ENCODE data around the gene ZNF516. TPM values are rescaled to one million over a fixed set of nuclear protein-coding genes. Genes with fewer than 3 reads are reported as not detected.

The ZNF516 gene
- total and polyA plus RNA-seq, 7 donors: 2.4 to 20.6 (median 9.6) TPM

- 9 to 18% (median 13%) methylated on average over 1 of the region's 1 CpG for WGBS, 3 donors
- no peak for ATAC-seq
- H3K27me3 ChIP-seq (ENCODE audit: insufficient read depth in 3 of 3, low read length in 2 of 3): no peaks in the 10 kb centered on the region
- H3K4me3 ChIP-seq: no peak overlapping the region
- H3K36me3 ChIP-seq (ENCODE audit: insufficient read depth in 1 of 2, low read depth in 1 of 2): no peaks in the 10 kb centered on the region
- H3K9me3 ChIP-seq: no peaks in the 10 kb centered on the region
- DNase-seq: no peak
- intact Hi-C loops (cut with DNase I): no loop called here
- peaks cover 65% of the 10 kb centered on the region for H3K4me1 ChIP-seq
- peak overlapping the region; percentile 93 for H3K27ac ChIP-seq
- no peak for TF ChIP-seq CTCF (IDR thresholded peaks at IDR 0.05)
Observed at GRCh38 chr18:76454418-76454817, 40.6 kb downstream of the ZNF516 start.

GRCh38 chr18:76453932-76454331, 41.1 kb downstream of the ZNF516 start:
- Histone ChIP-seq H3K27ac (peak overlapping the region; percentile 93), H3K4me3 (no peak overlapping the region), H3K36me3 (ENCODE audit: insufficient read depth in 1 of 2, low read depth in 1 of 2) (no peaks in the 10 kb centered on the region), H3K9me3 (no peaks in the 10 kb centered on the region), H3K27me3 (ENCODE audit: insufficient read depth in 3 of 3, low read length in 2 of 3) (no peaks in the 10 kb centered on the region), H3K4me1 (peaks cover 63% of the 10 kb centered on the region)
- ATAC-seq (no peak), DNase-seq (no peak)
- no peak for TF ChIP-seq CTCF (IDR thresholded peaks at IDR 0.05)
- WGBS, 3 donors: 81 to 89% (median 83%) methylated on average over 5 of the region's 5 CpGs
- intact Hi-C loops (cut with DNase I): no loop called here

- DNase-seq: no peak
- H3K4me1 ChIP-seq: peaks cover 69% of the 10 kb centered on the region
- 65 to 72% (median 70%) methylated on average over 7 of the region's 7 CpGs for WGBS, 3 donors
- peak overlapping the region; percentile 73 for H3K4me3 ChIP-seq
- H3K27ac ChIP-seq: peak overlapping the region; percentile 93
- H3K27me3 ChIP-seq (ENCODE audit: insufficient read depth in 3 of 3, low read length in 2 of 3): no peaks in the 10 kb centered on the region
- intact Hi-C loops (cut with DNase I): no loop called here
- H3K36me3 ChIP-seq (ENCODE audit: insufficient read depth in 1 of 2, low read depth in 1 of 2): no peaks in the 10 kb centered on the region
- no peak for ATAC-seq
- no peak for TF ChIP-seq CTCF (IDR thresholded peaks at IDR 0.05)
- H3K9me3 ChIP-seq: no peaks in the 10 kb centered on the region
Observed at GRCh38 chr18:76453057-76453561, 41.9 kb downstream of the ZNF516 start.

- Histone ChIP-seq H3K27me3 (ENCODE audit: insufficient read depth in 3 of 3, low read length in 2 of 3) (no peaks in the 10 kb centered on the region), H3K36me3 (ENCODE audit: insufficient read depth in 1 of 2, low read depth in 1 of 2) (no peaks in the 10 kb centered on the region), H3K4me1 (peaks cover 67% of the 10 kb centered on the region), H3K27ac (peak overlapping the region; percentile 93), H3K9me3 (no peaks in the 10 kb centered on the region), H3K4me3 (peak overlapping the region; percentile 73)
- TF ChIP-seq CTCF (IDR thresholded peaks at IDR 0.05): no peak
- DNase-seq: no peak
- intact Hi-C loops (cut with DNase I): no loop called here
- peak; percentile 61 to 78 (median 70) for ATAC-seq
- 23 to 34% (median 28%) methylated on average over 8 of the region's 8 CpGs for WGBS, 3 donors
Observed at GRCh38 chr18:76452357-76452756, 42.7 kb downstream of the ZNF516 start.

Data from psoas muscle (tissue), 8 donors.